Subcutaneous abdominal adipose tissue (tissue), 5 donors: ENCODE data around the gene GARIN5A.

Experiments
- H3K27ac ChIP-seq: one replicate; pipeline ENCODE4 v1.7.0; 2013; ENCODE audit warnings: low read depth, mild to moderate bottlenecking, inconsistent platforms, low read length, moderate library complexity
- H3K27me3 ChIP-seq, 5 donors: one replicate each; pipeline ENCODE4 v1.7.0; 2013; ENCODE audit warnings: low read length in 5 of 5, inconsistent platforms in 1 of 5; ENCODE audit not compliant: control insufficient read depth in 5 of 5, insufficient read depth in 4 of 5
- H3K36me3 ChIP-seq, 5 donors: one replicate each; pipeline ENCODE4 v1.7.0; 2013; ENCODE audit warnings: low read length in 5 of 5; ENCODE audit not compliant: control insufficient read depth in 5 of 5, insufficient read depth in 5 of 5
- H3K4me1 ChIP-seq, 5 donors: one replicate each; pipeline ENCODE4 v1.7.0; 2013; ENCODE audit warnings: low read length in 5 of 5, mild to moderate bottlenecking in 3 of 5, moderate library complexity in 1 of 5; ENCODE audit not compliant: control insufficient read depth in 5 of 5, insufficient read depth in 5 of 5
- H3K4me3 ChIP-seq, 5 donors: one replicate each; pipeline ENCODE4 v1.7.0; 2013; ENCODE audit warnings: low read length in 5 of 5, low read depth in 1 of 5
- H3K9ac ChIP-seq, 5 donors: one replicate each; pipeline ENCODE4 v1.7.0; 2013; ENCODE audit warnings: low read length in 5 of 5, mild to moderate bottlenecking in 4 of 5, moderate library complexity in 3 of 5
- H3K9me3 ChIP-seq, 5 donors: one replicate each; pipeline ENCODE4 v1.7.0; 2013; ENCODE audit warnings: low read length in 5 of 5; ENCODE audit not compliant: control insufficient read depth in 5 of 5
- donor health status: healthy.
- donor health status: healthy.
- donor health status: healthy.
- donor health status: healthy.
- donor health status: healthy.

The GARIN5A gene

DNA sequence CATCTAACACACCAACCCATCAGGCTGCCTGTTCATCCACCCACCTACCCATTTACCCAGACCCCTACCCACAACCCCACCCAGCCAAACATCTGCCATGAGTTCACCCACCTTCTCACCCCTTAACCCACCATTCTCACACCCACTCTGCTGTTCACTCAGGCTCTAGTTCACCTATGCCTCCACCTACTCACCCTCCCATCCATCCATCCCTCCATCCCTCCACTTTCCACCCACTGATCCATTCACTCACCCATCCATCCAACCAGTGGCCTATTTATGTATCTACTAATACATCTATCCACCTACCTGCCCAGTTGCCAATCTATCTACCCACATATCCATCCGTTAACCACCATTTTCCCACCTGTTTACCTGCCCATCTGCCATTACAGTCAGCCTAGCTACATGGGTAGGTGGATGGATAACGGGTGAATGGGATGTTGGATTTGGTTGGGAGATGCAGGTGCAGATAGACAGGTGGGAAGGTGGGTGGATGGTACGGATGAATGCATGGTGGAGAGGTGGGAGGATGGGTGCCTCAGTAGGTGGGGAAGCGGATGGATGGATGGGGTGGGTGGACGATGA, 38.7 kb downstream of the GARIN5A start:
- Histone ChIP-seq H3K27ac (no peak overlapping the region), H3K9me3 (no peaks in the 10 kb centered on the region), H3K9ac (no peak overlapping the region), H3K4me3 (no peak overlapping the region), H3K36me3 (no peaks in the 10 kb centered on the region), H3K27me3 (peaks cover under 1 to 18% (median 14%) of the 10 kb centered on the region in 5 donors), H3K4me1 (no peaks in the 10 kb centered on the region)

DNA sequence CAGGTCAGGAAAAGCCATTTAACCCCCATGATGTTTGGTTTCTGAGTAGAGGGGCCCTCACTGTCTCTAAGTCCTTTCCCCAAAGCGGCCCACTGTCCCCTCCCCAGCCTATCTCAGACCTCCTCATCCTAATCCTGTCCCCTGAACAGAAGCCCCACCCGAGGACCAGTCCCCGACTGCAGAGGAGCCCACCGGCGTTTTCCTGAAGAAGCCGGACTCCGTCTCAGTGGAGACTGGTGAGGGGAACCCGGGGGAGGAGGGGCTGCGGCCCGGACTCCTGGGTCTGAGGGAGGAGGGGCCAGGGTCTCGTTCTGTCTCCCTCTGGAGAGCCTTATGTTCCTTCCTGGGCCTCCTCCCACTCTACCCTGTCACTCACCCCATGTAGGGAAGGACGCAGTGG, 41.0 kb downstream of the GARIN5A start:
- no peaks in the 10 kb centered on the region for H3K36me3 ChIP-seq
- no peak overlapping the region for H3K27ac ChIP-seq
- no peak overlapping the region for H3K9ac ChIP-seq
- no peak overlapping the region for H3K4me3 ChIP-seq
- peaks cover 8 to 28% (median 22%) of the 10 kb centered on the region in 5 donors for H3K27me3 ChIP-seq
- H3K4me1 ChIP-seq: peaks cover 2 to 15% (median 12%) of the 10 kb centered on the region in 5 donors
- no peaks in the 10 kb centered on the region for H3K9me3 ChIP-seq

DNA sequence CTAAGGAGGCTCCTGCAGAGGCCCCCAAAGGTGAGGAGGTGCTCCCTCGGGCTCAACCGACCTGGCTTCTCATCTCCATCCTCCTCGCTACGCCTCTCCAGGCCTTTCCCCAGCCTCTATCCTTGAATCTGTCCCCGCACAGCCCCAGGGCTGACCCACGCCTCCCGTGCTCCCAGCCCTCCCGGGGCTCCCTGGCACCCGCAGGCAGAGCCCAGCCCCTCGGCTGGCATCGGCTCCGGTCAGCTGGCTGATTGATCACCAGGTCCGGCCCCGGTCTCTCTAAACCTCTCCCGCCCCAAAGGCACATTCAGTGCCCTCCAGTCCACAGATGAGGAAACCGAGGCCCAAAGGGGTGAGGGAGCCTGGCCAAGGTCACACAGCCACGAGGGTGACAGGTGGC, 41.4 kb downstream of the GARIN5A start:
- Histone ChIP-seq H3K9ac (no peak overlapping the region), H3K27ac (no peak overlapping the region), H3K4me1 (peaks cover 2 to 16% (median 12%) of the 10 kb centered on the region in 5 donors), H3K27me3 (peaks cover 8 to 29% (median 22%) of the 10 kb centered on the region in 5 donors), H3K9me3 (no peaks in the 10 kb centered on the region), H3K4me3 (no peak overlapping the region), H3K36me3 (no peaks in the 10 kb centered on the region)

DNA sequence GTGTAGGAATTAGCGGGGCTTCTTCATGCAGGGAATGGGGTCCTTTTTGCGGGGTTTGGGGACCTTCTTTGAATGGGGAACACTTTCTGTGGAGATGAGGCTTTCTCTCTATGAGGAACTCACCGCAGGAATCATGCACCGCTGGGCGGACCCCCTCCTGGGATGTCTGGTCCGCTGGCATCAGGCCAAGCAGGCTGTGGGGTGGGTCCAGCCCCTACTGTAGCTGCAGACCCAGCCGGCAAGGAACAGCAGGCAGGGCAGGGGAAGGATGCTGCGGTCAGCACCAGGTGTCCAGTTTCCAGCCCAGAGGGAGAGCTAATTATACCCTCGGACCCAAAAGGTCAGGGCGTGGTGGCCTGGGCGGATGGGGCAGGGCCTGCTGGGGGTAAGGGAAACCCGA, 42.1 kb downstream of the GARIN5A start:
- Histone ChIP-seq H3K4me3 (no peak overlapping the region), H3K27ac (no peak overlapping the region), H3K27me3 (peaks cover 8 to 33% (median 22%) of the 10 kb centered on the region in 5 donors), H3K9ac (no peak overlapping the region), H3K36me3 (no peaks in the 10 kb centered on the region), H3K9me3 (no peaks in the 10 kb centered on the region), H3K4me1 (peaks cover 2 to 16% (median 12%) of the 10 kb centered on the region in 5 donors)

DNA sequence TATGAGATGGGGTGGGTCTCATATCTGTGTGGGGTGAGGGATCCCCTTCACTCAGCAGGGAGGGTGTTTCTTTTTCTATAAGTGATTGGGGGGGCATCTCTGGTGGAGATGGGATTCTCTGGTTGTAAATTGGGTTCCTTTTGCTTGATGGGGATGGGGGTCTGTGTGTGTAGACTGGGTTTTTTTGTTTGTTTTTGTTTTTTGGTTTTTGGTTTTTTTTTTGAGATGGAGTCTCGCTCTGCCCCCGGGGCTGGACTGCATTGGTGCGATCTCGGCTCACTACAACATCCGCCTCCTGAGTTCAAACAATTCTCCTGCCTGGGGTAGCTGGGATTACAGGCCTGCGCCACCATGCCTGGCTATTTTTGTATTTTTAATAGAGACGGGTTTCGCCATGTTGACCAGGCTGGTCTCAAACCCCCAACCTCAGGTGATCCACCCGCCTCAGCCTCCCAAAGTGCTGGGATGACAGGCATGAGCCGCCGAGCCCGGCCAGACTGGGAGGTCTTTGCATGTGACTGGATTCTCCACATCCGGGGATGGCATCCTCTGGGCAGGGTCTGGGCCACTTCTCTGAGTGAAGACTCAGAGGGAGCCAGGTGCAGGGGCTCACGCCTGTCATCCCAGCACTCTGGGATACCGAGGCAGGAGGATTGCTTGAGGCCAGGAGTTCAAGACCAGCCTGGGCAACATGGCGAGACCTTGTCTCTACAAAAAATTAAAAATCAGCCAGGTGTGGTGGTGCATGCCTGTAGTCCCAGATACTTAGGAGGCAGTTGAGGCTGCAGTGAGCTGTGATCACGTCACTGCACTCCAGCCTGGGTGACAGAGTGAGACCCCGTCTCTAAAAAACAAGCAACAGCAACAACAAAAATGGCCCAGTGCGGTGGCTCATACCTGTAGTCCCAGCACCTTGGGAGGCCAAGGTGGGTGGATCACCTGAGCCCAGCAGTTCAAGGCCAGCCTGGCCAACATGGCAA, 43.2 kb downstream of the GARIN5A start:
- H3K27me3 ChIP-seq: peaks cover 11 to 38% (median 22%) of the 10 kb centered on the region in 5 donors
- no peak overlapping the region for H3K4me3 ChIP-seq
- H3K4me1 ChIP-seq: peaks cover 2 to 19% (median 12%) of the 10 kb centered on the region in 5 donors
- H3K9ac ChIP-seq: no peak overlapping the region
- no peak overlapping the region for H3K27ac ChIP-seq
- H3K36me3 ChIP-seq: no peaks in the 10 kb centered on the region
- no peaks in the 10 kb centered on the region for H3K9me3 ChIP-seq

DNA sequence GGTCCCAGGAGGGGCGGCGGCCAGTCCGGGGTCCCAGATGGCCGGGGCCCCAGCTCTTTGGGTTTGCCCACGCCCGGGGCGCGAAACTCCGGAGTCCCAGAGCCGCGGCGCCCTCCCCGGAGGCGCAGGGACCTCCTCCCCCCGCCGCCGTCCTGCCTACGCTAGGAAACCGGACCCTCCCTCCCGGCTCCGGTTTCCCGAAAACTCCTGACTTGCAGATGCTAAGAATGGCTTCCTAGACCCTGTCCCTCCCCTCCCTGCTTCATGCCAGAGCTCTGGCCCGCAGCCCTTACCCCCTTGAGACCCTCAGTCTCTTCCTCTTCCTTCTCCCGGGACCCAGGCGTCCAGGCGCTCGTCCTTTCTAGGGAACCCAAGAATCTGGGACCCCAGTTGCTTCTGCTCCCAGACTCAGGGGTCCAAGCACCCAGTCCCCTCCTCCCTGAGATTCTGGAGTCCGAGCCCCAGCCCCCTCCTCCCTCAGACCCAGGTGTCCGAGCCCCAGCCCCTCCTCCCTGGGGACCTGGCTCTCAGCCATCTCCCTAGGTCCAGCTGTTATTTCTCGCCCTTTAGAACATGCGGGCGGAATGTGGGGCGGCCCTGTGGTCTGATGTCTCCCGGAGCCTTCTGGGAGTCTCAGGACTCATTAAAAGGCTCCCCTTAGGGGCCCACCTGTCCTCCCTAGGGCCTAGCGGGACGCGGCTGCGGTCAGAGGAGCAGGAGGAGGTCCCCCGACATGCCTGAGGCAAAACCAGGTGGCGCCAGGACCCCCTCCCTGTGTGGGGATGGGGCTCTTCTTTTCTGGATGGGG, 44.2 kb downstream of the GARIN5A start, which contains the start of gene MYBPC2:
Gene MYBPC2 (plus strand): TSS at position 672 of the 808 bp plus-strand sequence. CDS start 62 bp downstream, at position 734.
- peaks cover 2 to 29% (median 20%) of the 10 kb centered on the region in 5 donors for H3K4me1 ChIP-seq
- H3K36me3 ChIP-seq: no peaks in the 10 kb centered on the region
- H3K27ac ChIP-seq: no peak within 1 kb of the TSS
- H3K4me3 ChIP-seq: peak within 1 kb of the TSS; percentile 57 to 73 (median 65)
- H3K27me3 ChIP-seq: peaks cover 15 to 42% (median 22%) of the 10 kb centered on the region in 5 donors
- no peaks in the 10 kb centered on the region for H3K9me3 ChIP-seq
- H3K9ac ChIP-seq: peak within 1 kb of the TSS in 3 of 5 donors; percentile 66 to 78 (median 75)

DNA sequence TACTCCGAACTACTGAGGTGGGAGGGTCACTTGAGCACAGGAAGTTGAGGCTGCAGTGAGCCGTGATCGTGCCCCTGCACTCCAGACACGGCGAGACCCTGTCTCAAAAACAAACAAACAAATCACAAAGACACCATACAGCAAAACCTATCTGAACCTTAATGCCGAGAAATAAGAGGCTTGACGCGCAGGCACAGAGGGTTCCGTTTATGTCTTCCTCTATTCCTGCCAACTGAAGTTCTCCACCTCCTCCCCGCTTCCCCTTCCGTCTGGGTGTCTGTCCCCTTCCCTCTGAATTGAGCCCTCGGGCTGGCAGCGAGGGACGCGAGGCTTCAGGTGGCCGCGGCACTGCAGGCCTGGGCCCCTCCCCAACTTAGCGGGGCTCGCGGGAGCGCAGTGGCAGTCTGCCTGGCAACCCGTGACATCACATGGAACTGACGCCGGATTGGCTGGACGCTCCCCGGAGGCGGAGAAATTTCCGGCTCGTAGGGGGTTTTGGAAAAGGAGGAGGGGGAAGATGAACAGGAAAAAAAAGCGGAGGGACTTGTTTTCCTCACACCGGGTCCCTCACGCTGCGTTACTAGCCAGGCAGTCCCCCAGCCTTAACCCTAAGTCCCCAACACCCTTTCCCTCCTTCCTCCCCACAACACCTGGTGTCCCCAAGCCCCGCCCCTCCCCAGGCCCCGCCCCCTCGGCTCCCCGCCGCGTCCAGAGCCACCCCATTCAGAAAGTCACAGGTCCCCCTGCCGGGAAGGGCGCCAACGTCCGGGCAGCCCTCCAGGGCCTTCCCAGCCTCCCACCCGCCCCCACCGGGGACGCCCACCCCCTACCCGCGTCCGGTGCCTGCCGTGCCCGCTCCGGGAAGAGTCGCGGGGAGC, 45.1 kb downstream of the GARIN5A start:
- peaks cover 2 to 29% (median 20%) of the 10 kb centered on the region in 5 donors for H3K4me1 ChIP-seq
- H3K4me3 ChIP-seq: peak overlapping the region; percentile 63 to 79 (median 70)
- peak overlapping the region in 3 of 5 donors; percentile 44 to 78 (median 75) for H3K9ac ChIP-seq
- no peaks in the 10 kb centered on the region for H3K36me3 ChIP-seq
- peaks cover 15 to 42% (median 22%) of the 10 kb centered on the region in 5 donors for H3K27me3 ChIP-seq
- H3K9me3 ChIP-seq: no peaks in the 10 kb centered on the region
- no peak overlapping the region for H3K27ac ChIP-seq

DNA sequence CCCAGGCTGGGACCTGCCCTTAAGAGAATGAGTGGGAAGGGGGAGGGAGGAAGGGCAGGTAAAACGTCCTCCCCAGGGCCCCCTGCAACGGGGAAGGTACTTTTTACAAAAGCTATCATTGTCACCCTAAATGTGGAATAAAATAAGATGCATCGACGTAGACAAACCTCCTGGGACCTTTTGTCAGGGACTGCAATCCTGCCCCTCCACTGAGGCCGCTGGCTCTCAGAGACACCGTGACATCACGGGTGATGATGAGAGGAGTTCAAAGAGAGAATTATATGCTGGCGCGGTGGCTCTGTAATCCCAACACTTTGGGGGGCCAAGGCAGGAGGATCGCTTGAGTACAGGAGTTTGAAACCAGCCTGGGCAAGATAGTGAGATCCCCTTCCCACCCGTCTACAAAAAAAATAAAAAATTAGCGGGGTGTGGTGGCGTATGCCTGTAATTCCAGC, 45.7 kb downstream of the GARIN5A start:
- peak overlapping the region; percentile 63 to 79 (median 70) for H3K4me3 ChIP-seq
- H3K9ac ChIP-seq: peak overlapping the region in 3 of 5 donors; percentile 44 to 78 (median 75)
- peaks cover 15 to 39% (median 22%) of the 10 kb centered on the region in 5 donors for H3K27me3 ChIP-seq
- no peak overlapping the region for H3K27ac ChIP-seq
- H3K9me3 ChIP-seq: no peaks in the 10 kb centered on the region
- H3K36me3 ChIP-seq: no peaks in the 10 kb centered on the region
- peaks cover 2 to 29% (median 20%) of the 10 kb centered on the region in 5 donors for H3K4me1 ChIP-seq
